ENCODE data around the gene APH1B.

- TF ChIP-seq EZH2phosphoT487 (IDR thresholded peaks at IDR 0.05; ENCODE audit: low read depth, severe bottlenecking, unreplicated experiment) (no peak), EZH2 (IDR thresholded peaks at IDR 0.05; ENCODE audit: borderline replicate concordance) (no peak)
Observed at GRCh38 chr15:63345391-63345752, 68.0 kb downstream of the APH1B start.

Measured in hepatocyte (in vitro differentiated cells).